ENCODE results near the gene REST. TPM values are rescaled to one million over a fixed set of nuclear protein-coding genes. Genes with fewer than 3 reads are reported as not detected.

Gene REST
- total RNA-seq, 2 experiments from 2014 or later = 41.0 to 41.2 TPM

- DNase-seq = no peak
- Mint-ChIP-seq H3K4me3 (no peak overlapping the region), H3K4me1 (ENCODE audit: low read depth) (peaks cover 4% of the 10 kb centered on the region), H3K27ac (no peak overlapping the region), H3K9me3 (no peaks in the 10 kb centered on the region), H3K36me3 (ENCODE audit: low read depth) (peaks cover 14% of the 10 kb centered on the region), H3K27me3 (no peaks in the 10 kb centered on the region)
- no peak for TF ChIP-seq CTCF (IDR thresholded peaks at IDR 0.05)
- no peak for ATAC-seq
- POLR2A ChIA-PET = interaction anchor here (0.9 kb wide), 1 partner anchor 19 kb away, joined by 3 read pairs; no protein-coding TSS in a partner anchor
- CTCF ChIA-PET = interaction anchor here (1.1 to 2.1 kb wide), 3 partner anchors 15 to 516 kb away, joined by 3 to 4 read pairs (median 4); no protein-coding TSS in a partner anchor
- intact Hi-C loops (cut with micrococcal nuclease) = no loop called here
Observed at GRCh38 chr4:56940971-56941370, 33.3 kb downstream of the REST start.

GRCh38 chr4:56941403-56941802, 33.7 kb downstream of the REST start:
- peaks cover 4% of the 10 kb centered on the region for H3K4me1 Mint-ChIP-seq (ENCODE audit: low read depth)
- no peak overlapping the region for H3K4me3 Mint-ChIP-seq
- intact Hi-C loops (cut with micrococcal nuclease) = no loop called here
- POLR2A ChIA-PET = interaction anchor here (0.9 kb wide), 1 partner anchor 19 kb away, joined by 3 read pairs; no protein-coding TSS in a partner anchor
- no peak for ATAC-seq
- H3K36me3 Mint-ChIP-seq (ENCODE audit: low read depth) = peaks cover 14% of the 10 kb centered on the region
- CTCF ChIA-PET = interaction anchor here (1.1 to 2.1 kb wide), 3 partner anchors 15 to 516 kb away, joined by 3 to 4 read pairs (median 4); no protein-coding TSS in a partner anchor
- TF ChIP-seq CTCF (IDR thresholded peaks at IDR 0.05) = no peak
- no peaks in the 10 kb centered on the region for H3K9me3 Mint-ChIP-seq
- no peak for DNase-seq
- no peaks in the 10 kb centered on the region for H3K27me3 Mint-ChIP-seq
- no peak overlapping the region for H3K27ac Mint-ChIP-seq

- H3K36me3 Mint-ChIP-seq (ENCODE audit: low read depth) = no peaks in the 10 kb centered on the region
- no peaks in the 10 kb centered on the region for H3K27me3 Mint-ChIP-seq
- no peaks in the 10 kb centered on the region for H3K4me1 Mint-ChIP-seq (ENCODE audit: low read depth)
- ChIA-PET POLR2A (no interaction called here), CTCF (no interaction called here)
- ATAC-seq (no peak), DNase-seq (no peak)
- intact Hi-C loops (cut with micrococcal nuclease) = no loop called here
- H3K9me3 Mint-ChIP-seq = no peaks in the 10 kb centered on the region
- no peak overlapping the region for H3K4me3 Mint-ChIP-seq
- no peak overlapping the region for H3K27ac Mint-ChIP-seq
- no peak for TF ChIP-seq CTCF (IDR thresholded peaks at IDR 0.05)
Observed at GRCh38 chr4:56953680-56954520, 46.2 kb downstream of the REST start.

GRCh38 chr4:56958111-56958517, 50.4 kb downstream of the REST start:
- intact Hi-C loops (cut with micrococcal nuclease) = no loop called here
- no peak for TF ChIP-seq CTCF (IDR thresholded peaks at IDR 0.05)
- no peak for ATAC-seq

GRCh38 chr4:56959100-56959499, 51.4 kb downstream of the REST start:
- Mint-ChIP-seq H3K9me3 (no peaks in the 10 kb centered on the region), H3K4me1 (ENCODE audit: low read depth) (no peaks in the 10 kb centered on the region), H3K36me3 (ENCODE audit: low read depth) (peaks cover 16% of the 10 kb centered on the region), H3K27me3 (no peaks in the 10 kb centered on the region), H3K4me3 (no peak overlapping the region), H3K27ac (no peak overlapping the region)
- ChIA-PET POLR2A (no interaction called here), CTCF (no interaction called here)
- intact Hi-C loops (cut with micrococcal nuclease) = no loop called here
- TF ChIP-seq CTCF (IDR thresholded peaks at IDR 0.05) = no peak
- DNase-seq = no peak
- no peak for ATAC-seq

More at GRCh38 chr4:56958111-56958517, 50.4 kb downstream of the REST start:
- no peaks in the 10 kb centered on the region for H3K27me3 Mint-ChIP-seq
- H3K36me3 Mint-ChIP-seq (ENCODE audit: low read depth) = peaks cover 12% of the 10 kb centered on the region
- H3K4me3 Mint-ChIP-seq = no peak overlapping the region
- H3K9me3 Mint-ChIP-seq = no peaks in the 10 kb centered on the region
- no peaks in the 10 kb centered on the region for H3K4me1 Mint-ChIP-seq (ENCODE audit: low read depth)
- CTCF ChIA-PET = no interaction called here
- H3K27ac Mint-ChIP-seq = no peak overlapping the region
- DNase-seq = no peak
- POLR2A ChIA-PET = no interaction called here

Measured in activated CD8-positive, alpha-beta T cell treated with anti-CD3 and anti-CD28 coated beads for 36 hours (primary cell).